ENCODE measurements around the gene ADORA1. TPM values are rescaled to one million over a fixed set of nuclear protein-coding genes. Genes with fewer than 3 reads are reported as not detected.

ADORA1 gene
- total and polyA plus RNA-seq, 10 of the 15 experiments (the other 5 are each of a cell fraction or from before 2014, with no cell fraction given): not detected

GRCh38 chr1:203190949-203191348, 63.4 kb downstream of the ADORA1 start:
- in situ Hi-C loops (cut with MboI) (no loop called here), intact Hi-C loops (cut with micrococcal nuclease; ENCODE audit: unreplicated experiment) (no loop called here)
- Histone ChIP-seq H3K4me2 (ENCODE audit: control insufficient read depth, insufficient read depth) (no peak overlapping the region), H3K27ac (ENCODE audit: control insufficient read depth, insufficient read depth) (no peak overlapping the region), H3K4me1 (ENCODE audit: control insufficient read depth, insufficient read depth, low read length) (no peaks in the 10 kb centered on the region), H3K4me3 (no peak overlapping the region), H3K9ac (ENCODE audit: control insufficient read depth, insufficient read depth, low read length) (no peak overlapping the region), H3K79me2 (ENCODE audit: control insufficient read depth, insufficient read depth, low read length) (no peaks in the 10 kb centered on the region), H3K27me3 (replicated peaks in 1 of 2; ENCODE audit: control insufficient read depth in 2 of 2, insufficient read depth in 2 of 2, low read length in 1 of 2) (no peaks in the 10 kb centered on the region), H4K20me1 (ENCODE audit: control insufficient read depth, insufficient read depth) (no peaks in the 10 kb centered on the region), H2AFZ (ENCODE audit: control insufficient read depth, low read depth, low read length) (no peak overlapping the region), H3K9me3 (replicated peaks; ENCODE audit: control insufficient read depth, insufficient read depth, low read length) (no peaks in the 10 kb centered on the region), H3K36me3 (ENCODE audit: control insufficient read depth in 2 of 2, insufficient read depth in 2 of 2, low read length in 1 of 2) (no peaks in the 10 kb centered on the region)
- ChIA-PET SMC1A (ENCODE audit: uncharacterized antibody, unreplicated experiment) (interaction anchor here (2.3 kb wide), 1 partner anchor 18 kb away, joined by 8 read pairs; no protein-coding TSS in a partner anchor), CTCF (interaction anchor here (1.6 kb wide), 1 partner anchor 18 kb away, joined by 4 read pairs; no protein-coding TSS in a partner anchor), POLR2A (no interaction called here), RAD21 (ENCODE audit: unreplicated experiment) (interaction anchor here (1.3 kb wide), 1 partner anchor 18 kb away, joined by 3 read pairs; no protein-coding TSS in a partner anchor)
- no peak for FAIRE-seq
- 51% methylated on average over 2 of the region's 2 CpGs for WGBS (ENCODE audit: insufficient coverage, insufficient replicate concordance, low lambda C conversion rate, missing lambda C conversion rate)
- TF ChIP-seq ZZZ3 (IDR thresholded peaks at IDR 0.05; ENCODE audit: control insufficient read depth, insufficient read length, low read depth) (no peak), IKZF1 (conservative IDR thresholded peaks at IDR 0.05) (no peak), SMAD5 (IDR thresholded peaks at IDR 0.05; ENCODE audit: low read depth) (no peak), EGR1 (IDR thresholded peaks at IDR 0.05; ENCODE audit: borderline replicate concordance in 1 of 2, low read depth in 2 of 2, low read length in 2 of 2) (no peak), NR2F1 (conservative IDR thresholded peaks at IDR 0.05) (no peak)
- no TSS peak for BruUV-seq (replicated peaks)
- no peak for DNase-seq (ENCODE audit: low read depth, low spot score)
- no peak for ATAC-seq

DNA sequence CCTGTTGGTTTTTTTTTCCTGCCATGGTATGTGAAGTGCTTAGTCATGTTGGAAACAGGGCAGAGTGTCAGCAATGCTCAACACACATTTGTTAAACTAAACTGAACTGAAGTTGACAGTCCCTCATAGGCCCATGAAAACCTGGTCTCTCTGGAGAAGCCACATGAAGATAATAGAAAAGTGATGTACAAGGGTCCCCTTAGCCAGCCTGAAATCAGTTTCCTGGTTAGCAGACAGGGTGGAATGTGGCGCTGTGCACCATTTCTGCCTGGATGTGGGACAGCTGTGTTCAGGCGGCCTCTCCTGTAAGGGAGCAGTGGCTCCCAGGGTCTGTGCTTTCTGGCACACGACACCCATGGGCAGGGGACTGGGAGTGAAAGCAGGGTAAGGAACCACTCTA, 68.8 kb downstream of the ADORA1 start:
- no peak for ATAC-seq
- no peaks in the 10 kb centered on the region for H3K9me3 ChIP-seq (replicated peaks; ENCODE audit: control insufficient read depth, insufficient read depth, low read length)
- ChIA-PET RAD21 (ENCODE audit: unreplicated experiment) (interaction anchor here (0.6 kb wide), 1 partner anchor 1154 kb away, joined by 3 read pairs; no protein-coding TSS in a partner anchor), CTCF (interaction anchor here (1.4 to 1.8 kb wide), 2 partner anchors 19 to 24 kb away, joined by 4 to 11 read pairs; no protein-coding TSS in a partner anchor), SMC1A (ENCODE audit: uncharacterized antibody, unreplicated experiment) (interaction anchor here (0.7 to 1.3 kb wide), 2 partner anchors 18 to 52 kb away, joined by 3 to 4 read pairs; no protein-coding TSS in a partner anchor), POLR2A (no interaction called here)
- no peak overlapping the region for H3K27ac ChIP-seq (ENCODE audit: control insufficient read depth, insufficient read depth)
- H4K20me1 ChIP-seq (ENCODE audit: control insufficient read depth, insufficient read depth): no peaks in the 10 kb centered on the region
- 24% methylated on average over 3 of the region's 3 CpGs for WGBS (ENCODE audit: insufficient coverage, insufficient replicate concordance, low lambda C conversion rate, missing lambda C conversion rate)
- no peak for DNase-seq (ENCODE audit: low read depth, low spot score)
- no peak for FAIRE-seq
- intact Hi-C loops (cut with micrococcal nuclease; ENCODE audit: unreplicated experiment) (no loop called here), in situ Hi-C loops (cut with MboI) (no loop called here)
- no peaks in the 10 kb centered on the region for H3K4me1 ChIP-seq (ENCODE audit: control insufficient read depth, insufficient read depth, low read length)
- peaks cover 0 to 5% of the 10 kb centered on the region in 2 experiments; a peak in 2 of 4 replicates for H3K27me3 ChIP-seq (replicated peaks in 1 of 2; ENCODE audit: control insufficient read depth in 2 of 2, insufficient read depth in 2 of 2, low read length in 1 of 2)
- no peak overlapping the region for H3K4me2 ChIP-seq (ENCODE audit: control insufficient read depth, insufficient read depth)
- no peaks in the 10 kb centered on the region for H3K36me3 ChIP-seq (ENCODE audit: control insufficient read depth in 2 of 2, insufficient read depth in 2 of 2, low read length in 1 of 2)
- no peaks in the 10 kb centered on the region for H3K79me2 ChIP-seq (ENCODE audit: control insufficient read depth, insufficient read depth, low read length)
- no peak overlapping the region for H3K4me3 ChIP-seq
- no peak overlapping the region for H2AFZ ChIP-seq (ENCODE audit: control insufficient read depth, low read depth, low read length)
- no peak overlapping the region for H3K9ac ChIP-seq (ENCODE audit: control insufficient read depth, insufficient read depth, low read length)
- BruUV-seq (replicated peaks): no TSS peak
- TF ChIP-seq, protein P1, sequence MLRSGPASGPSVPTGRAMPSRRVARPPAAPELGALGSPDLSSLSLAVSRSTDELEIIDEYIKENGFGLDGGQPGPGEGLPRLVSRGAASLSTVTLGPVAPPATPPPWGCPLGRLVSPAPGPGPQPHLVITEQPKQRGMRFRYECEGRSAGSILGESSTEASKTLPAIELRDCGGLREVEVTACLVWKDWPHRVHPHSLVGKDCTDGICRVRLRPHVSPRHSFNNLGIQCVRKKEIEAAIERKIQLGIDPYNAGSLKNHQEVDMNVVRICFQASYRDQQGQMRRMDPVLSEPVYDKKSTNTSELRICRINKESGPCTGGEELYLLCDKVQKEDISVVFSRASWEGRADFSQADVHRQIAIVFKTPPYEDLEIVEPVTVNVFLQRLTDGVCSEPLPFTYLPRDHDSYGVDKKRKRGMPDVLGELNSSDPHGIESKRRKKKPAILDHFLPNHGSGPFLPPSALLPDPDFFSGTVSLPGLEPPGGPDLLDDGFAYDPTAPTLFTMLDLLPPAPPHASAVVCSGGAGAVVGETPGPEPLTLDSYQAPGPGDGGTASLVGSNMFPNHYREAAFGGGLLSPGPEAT (IDR thresholded peaks at IDR 0.05; ENCODE audit: low read depth): no peak
- TF ChIP-seq, protein P2, sequence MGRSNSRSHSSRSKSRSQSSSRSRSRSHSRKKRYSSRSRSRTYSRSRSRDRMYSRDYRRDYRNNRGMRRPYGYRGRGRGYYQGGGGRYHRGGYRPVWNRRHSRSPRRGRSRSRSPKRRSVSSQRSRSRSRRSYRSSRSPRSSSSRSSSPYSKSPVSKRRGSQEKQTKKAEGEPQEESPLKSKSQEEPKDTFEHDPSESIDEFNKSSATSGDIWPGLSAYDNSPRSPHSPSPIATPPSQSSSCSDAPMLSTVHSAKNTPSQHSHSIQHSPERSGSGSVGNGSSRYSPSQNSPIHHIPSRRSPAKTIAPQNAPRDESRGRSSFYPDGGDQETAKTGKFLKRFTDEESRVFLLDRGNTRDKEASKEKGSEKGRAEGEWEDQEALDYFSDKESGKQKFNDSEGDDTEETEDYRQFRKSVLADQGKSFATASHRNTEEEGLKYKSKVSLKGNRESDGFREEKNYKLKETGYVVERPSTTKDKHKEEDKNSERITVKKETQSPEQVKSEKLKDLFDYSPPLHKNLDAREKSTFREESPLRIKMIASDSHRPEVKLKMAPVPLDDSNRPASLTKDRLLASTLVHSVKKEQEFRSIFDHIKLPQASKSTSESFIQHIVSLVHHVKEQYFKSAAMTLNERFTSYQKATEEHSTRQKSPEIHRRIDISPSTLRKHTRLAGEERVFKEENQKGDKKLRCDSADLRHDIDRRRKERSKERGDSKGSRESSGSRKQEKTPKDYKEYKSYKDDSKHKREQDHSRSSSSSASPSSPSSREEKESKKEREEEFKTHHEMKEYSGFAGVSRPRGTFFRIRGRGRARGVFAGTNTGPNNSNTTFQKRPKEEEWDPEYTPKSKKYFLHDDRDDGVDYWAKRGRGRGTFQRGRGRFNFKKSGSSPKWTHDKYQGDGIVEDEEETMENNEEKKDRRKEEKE (IDR thresholded peaks at IDR 0.05): no peak
- no peak for TF ChIP-seq RB1 (IDR thresholded peaks at IDR 0.05; ENCODE audit: borderline replicate concordance)
- TF ChIP-seq CBX5 (IDR thresholded peaks at IDR 0.05; ENCODE audit: low read depth): no peak
- TF ChIP-seq BRCA1 (IDR thresholded peaks at IDR 0.05; ENCODE audit: low read depth, low read length): no peak
- TF ChIP-seq CREB1 (IDR thresholded peaks at IDR 0.05; ENCODE audit: low read depth): no peak
- TF ChIP-seq ZBED1 (IDR thresholded peaks at IDR 0.05; ENCODE audit: borderline replicate concordance): no peak
- no peak for TF ChIP-seq HDAC2 (IDR thresholded peaks at IDR 0.05)
- TF ChIP-seq TAF1 (IDR thresholded peaks at IDR 0.05; ENCODE audit: borderline replicate concordance, low read depth, low read length): no peak

All from GM12878 (cell line).